LNCaP clone FGC (cell line): ENCODE results near the gene DGKQ.
"Not testable (repeated sequence)": the region's sequence is repeated elsewhere in the genome, so short reads cannot be mapped to it uniquely, and the experiment has no call there.

Experiments
- DNase-seq: peaks from one replicate; pipeline ENCODE4 v3.0.0-alpha.2; 2011; ENCODE audit warnings: low read depth
- H3K4me3 ChIP-seq: 2 replicates; pipeline ENCODE4 v1.5.1; 2011; ENCODE audit warnings: mild to moderate bottlenecking, low read depth, low read length, control low read depth
- CTCF ChIP-seq: IDR thresholded peaks from 2 replicates; pipeline ENCODE4 v1.5.1; 2012; ENCODE audit warnings: mild to moderate bottlenecking; ENCODE audit not compliant: control insufficient read depth, insufficient read depth; ENCODE audit errors: extremely low read depth

DGKQ gene

GRCh38 chr4:947491-947971 is 25.8 kb downstream of the DGKQ start:
- DNase-seq = no peak
- no peak overlapping the region for H3K4me3 ChIP-seq
- TF ChIP-seq CTCF = no peak

GRCh38 chr4:946517-947471 is 26.6 kb downstream of the DGKQ start:
- H3K4me3 ChIP-seq = no peak overlapping the region

GRCh38 chr4:946103-946450 is 27.3 kb downstream of the DGKQ start:
- no peak for TF ChIP-seq CTCF
- no peak overlapping the region for H3K4me3 ChIP-seq
- no peak for DNase-seq

More at GRCh38 chr4:946517-947471, 26.6 kb downstream of the DGKQ start:
- no peak for TF ChIP-seq CTCF
- no peak for DNase-seq

- no peak overlapping the region for H3K4me3 ChIP-seq
- no peak for TF ChIP-seq CTCF
- DNase-seq = no peak
These were observed 27.9 kb downstream of the DGKQ start for GRCh38 chr4:945274-946102.

- H3K4me3 ChIP-seq, DNase-seq: not testable (repeated sequence)
These were observed 33.9 kb downstream of the DGKQ start for GRCh38 chr4:939508-939907.

- TF ChIP-seq CTCF = peak; percentile 21; the same call in 1 of the 2 replicates
- H3K4me3 ChIP-seq = peak overlapping the region; percentile 98
- DNase-seq = no peak
These were observed 40.7 kb downstream of the DGKQ start for GRCh38 chr4:932713-933070.
